H9 (cell line): ENCODE measurements around the gene FCGBP. TPM values are rescaled to one million over a fixed set of nuclear protein-coding genes. Genes with fewer than 3 reads are reported as not detected.

Source experiments
- DNase-seq: peaks from one replicate; pipeline ENCODE4 v3.0.0-alpha.2; 2017
- H2AFZ ChIP-seq: one replicate; pipeline ENCODE4 v1.6.1; 2013; ENCODE audit warnings: mild to moderate bottlenecking, low read length, control low read depth, moderate library complexity
- H2AK5ac ChIP-seq: 2 replicates; pipeline ENCODE4 v1.6.1; 2013; ENCODE audit warnings: low read length, control low read depth, mixed read lengths; ENCODE audit not compliant: insufficient read length
- H2BK120ac ChIP-seq: one replicate; pipeline ENCODE4 v1.6.1; 2013; ENCODE audit warnings: low read depth, mild to moderate bottlenecking, low read length, control low read depth, inconsistent platforms; ENCODE audit not compliant: poor library complexity, severe bottlenecking
- H2BK12ac ChIP-seq: 2 replicates; pipeline ENCODE4 v1.6.1; 2013; ENCODE audit warnings: low read length, control low read depth, mixed read lengths, low read depth; ENCODE audit not compliant: insufficient read length
- H2BK15ac ChIP-seq: 2 replicates; pipeline ENCODE4 v1.6.1; 2013; ENCODE audit warnings: low read depth, low read length, control low read depth
- H2BK20ac ChIP-seq: one replicate; pipeline ENCODE4 v1.6.1; 2013; ENCODE audit warnings: low read depth, mild to moderate bottlenecking, low read length, control low read depth, inconsistent platforms; ENCODE audit not compliant: poor library complexity, severe bottlenecking
- H2BK5ac ChIP-seq: 2 replicates; pipeline ENCODE4 v1.6.1; 2013; ENCODE audit warnings: low read length, control low read depth, mixed read lengths; ENCODE audit not compliant: insufficient read length
- H3K14ac ChIP-seq: 2 replicates; pipeline ENCODE4 v1.6.1; 2013; ENCODE audit warnings: low read length, control low read depth; ENCODE audit not compliant: insufficient read depth
- H3K18ac ChIP-seq: 2 replicates; pipeline ENCODE4 v1.6.1; 2013; ENCODE audit warnings: low read depth, mild to moderate bottlenecking, mixed read lengths, low read length, control low read depth; ENCODE audit not compliant: insufficient read length
- H3K23ac ChIP-seq: 2 replicates; pipeline ENCODE4 v1.6.1; 2013; ENCODE audit warnings: low read length, control low read depth, mixed read lengths, low read depth; ENCODE audit not compliant: insufficient read length
- H3K23me2 ChIP-seq: 2 replicates; pipeline ENCODE4 v1.6.1; 2013; ENCODE audit warnings: low read depth, mild to moderate bottlenecking, mixed read lengths, low read length, control low read depth; ENCODE audit not compliant: insufficient read length, poor library complexity, severe bottlenecking
- H3K27ac ChIP-seq: 2 replicates; pipeline ENCODE4 v1.5.1; 2013; ENCODE audit warnings: low read length, control low read depth, mixed read lengths, low read depth; ENCODE audit not compliant: insufficient read length
- H3K27me3 ChIP-seq: 2 replicates; pipeline ENCODE4 v1.6.1; 2013; ENCODE audit warnings: low read length, control low read depth, inconsistent platforms; ENCODE audit not compliant: insufficient read depth
- H3K4ac ChIP-seq: 2 replicates; pipeline ENCODE4 v1.6.1; 2013; ENCODE audit warnings: low read depth, mild to moderate bottlenecking, control low read depth, inconsistent platforms, low read length, moderate library complexity
- H3K4me1 ChIP-seq: 2 replicates; pipeline ENCODE4 v1.6.1; 2013; ENCODE audit warnings: low read length, control low read depth, inconsistent platforms; ENCODE audit not compliant: insufficient read depth
- H3K4me2 ChIP-seq: 2 replicates; pipeline ENCODE4 v1.6.1; 2013; ENCODE audit warnings: low read length, control low read depth, mixed read lengths; ENCODE audit not compliant: insufficient read length, insufficient read depth
- H3K56ac ChIP-seq: 2 replicates; pipeline ENCODE4 v1.6.1; 2013; ENCODE audit warnings: low read depth, mild to moderate bottlenecking, mixed read lengths, low read length, control low read depth; ENCODE audit not compliant: insufficient read length
- H3K79me1 ChIP-seq: 2 replicates; pipeline ENCODE4 v1.6.1; 2013; ENCODE audit warnings: low read depth, mild to moderate bottlenecking, moderate library complexity, low read length, control low read depth, inconsistent platforms; ENCODE audit not compliant: insufficient read depth, poor library complexity, severe bottlenecking
- H3K79me2 ChIP-seq: 2 replicates; pipeline ENCODE4 v1.6.1; 2013; ENCODE audit warnings: low read length, control low read depth, inconsistent platforms; ENCODE audit not compliant: insufficient read depth
- H3K9ac ChIP-seq: 2 replicates; pipeline ENCODE4 v1.6.1; 2013; ENCODE audit warnings: low read length, control low read depth, mixed read lengths; ENCODE audit not compliant: insufficient read length; ENCODE audit errors: extremely low read depth
- H3K9me3 ChIP-seq: one replicate; pipeline ENCODE4 v1.6.1; 2013; ENCODE audit warnings: low read depth, low read length, inconsistent platforms; ENCODE audit not compliant: control insufficient read depth
- H3T11ph ChIP-seq: one replicate; pipeline ENCODE4 v1.6.1; 2013; ENCODE audit warnings: mild to moderate bottlenecking, low read length, control low read depth, inconsistent platforms
- H4K20me1 ChIP-seq: one replicate; pipeline ENCODE4 v1.6.1; 2013; ENCODE audit not compliant: control insufficient read depth, insufficient read length, insufficient read depth
- H4K5ac ChIP-seq: 2 replicates; pipeline ENCODE4 v1.6.1; 2013; ENCODE audit warnings: low read depth, mild to moderate bottlenecking, mixed read lengths, low read length, control low read depth; ENCODE audit not compliant: insufficient read length
- H4K8ac ChIP-seq: replicated peaks from 2 replicates; pipeline ENCODE4 v1.6.1; 2013; ENCODE audit warnings: low read length, control low read depth, mixed read lengths, low read depth; ENCODE audit not compliant: insufficient read length
- H4K91ac ChIP-seq: 2 replicates; pipeline ENCODE4 v1.6.1; 2013; ENCODE audit warnings: low read depth, mild to moderate bottlenecking, moderate library complexity, mixed read lengths, low read length, control low read depth; ENCODE audit not compliant: insufficient read length
- H3K27ac Mint-ChIP-seq, 3 experiments: 2 replicates in 2 of 3; 3 replicates in 1 of 3; pipeline ENCODE4 v1.8.0; 2020 to 2021; ENCODE audit warnings: mixed read lengths in 3 of 3, mild to moderate bottlenecking in 1 of 3, moderate library complexity in 1 of 3
- H3K27me3 Mint-ChIP-seq: 2 replicates; pipeline ENCODE4 v1.8.0; 2021; ENCODE audit warnings: low read depth, mild to moderate bottlenecking, moderate library complexity, mixed read lengths
- H3K36me3 Mint-ChIP-seq, 3 experiments: 2 replicates in 2 of 3; 3 replicates in 1 of 3; pipeline ENCODE4 v1.8.0; 2020 to 2021; ENCODE audit warnings: low read depth in 3 of 3, mixed read lengths in 3 of 3; ENCODE audit not compliant: insufficient read depth in 1 of 3
- H3K4me1 Mint-ChIP-seq, 2 experiments: 2 replicates each; pipeline ENCODE4 v1.8.0; 2020; ENCODE audit warnings: mixed read lengths in 2 of 2
- H3K4me3 Mint-ChIP-seq, 2 experiments: 2 replicates in 1 of 2; 3 replicates in 1 of 2; pipeline ENCODE4 v1.8.0; 2020 to 2021; ENCODE audit warnings: mild to moderate bottlenecking in 2 of 2, mixed read lengths in 2 of 2, moderate library complexity in 1 of 2
- H3K9me3 Mint-ChIP-seq, 2 experiments: 2 replicates in 1 of 2; 3 replicates in 1 of 2; pipeline ENCODE4 v1.8.0; 2020; ENCODE audit warnings: mild to moderate bottlenecking in 2 of 2, mixed read lengths in 2 of 2, moderate library complexity in 1 of 2
- CTCF ChIP-seq: fragments of 200-600 bp; sonication (generic); conservative IDR thresholded peaks from 3 replicates; pipeline ENCODE4 v1.8.0; 2021; ENCODE audit warnings: antibody characterized with exemption, mild to moderate bottlenecking
- WGBS: extraction: QIAGEN DNeasy Blood & Tissue Kit; methylation state at CpG from one replicate; pipeline ENCODE4 v1.1.7; 2013; ENCODE audit warnings: missing lambda C conversion rate, low lambda C conversion rate, mixed read lengths; ENCODE audit not compliant: insufficient read length; ENCODE audit errors: extremely low coverage; 5-methylcytosine and 5-hydroxymethylcytosine counted together
- total RNA-seq: library from RNA; stranded (reverse); gene quantifications from 2 replicates; pipeline ENCODE4 v1.2.1, GENCODE V29; 2021

The FCGBP gene
- total RNA-seq, 1 experiment from 2014 or later = 0.13 TPM

GRCh38 chr19:39946532-39946931 is 12.1 kb upstream of the FCGBP start:
- no peaks in the 10 kb centered on the region for H3K23me2 ChIP-seq
- Mint-ChIP-seq H3K4me1 (peaks cover 8 to 9% of the 10 kb centered on the region in 2 experiments; a peak in 3 of 4 replicates), H3K36me3 (no peaks in the 10 kb centered on the region), H3K9me3 (0 out of 5 replicates have a peak, but pooled peaks cover 0 to 2% of the 10 kb centered on the region in 2 experiments), H3K27ac (no peak overlapping the region), H3K4me3 (no peak overlapping the region), H3K27me3 (no peaks in the 10 kb centered on the region)
- H2BK120ac ChIP-seq = no peak overlapping the region
- no peak overlapping the region for H3K23ac ChIP-seq
- H2BK12ac ChIP-seq = no peak overlapping the region
- H3K79me2 ChIP-seq = no peaks in the 10 kb centered on the region; the same call in 1 of the 2 replicates
- no peak for TF ChIP-seq CTCF
- H3K4me2 ChIP-seq = no peak overlapping the region
- H2BK15ac ChIP-seq = no peak overlapping the region
- no peaks in the 10 kb centered on the region for H3K4me1 ChIP-seq
- no CpG with 5 or more reads among the region's 4 CpGs for WGBS
- H3K14ac ChIP-seq = no peak overlapping the region
- H3K56ac ChIP-seq = no peak overlapping the region
- H2AK5ac ChIP-seq = no peak overlapping the region
- DNase-seq = no peak
- H3T11ph ChIP-seq = no peak overlapping the region
- H3K18ac ChIP-seq = no peak overlapping the region
- no peak overlapping the region for H3K9ac ChIP-seq
- no peak overlapping the region for H3K27ac ChIP-seq
- no peak overlapping the region for H2BK5ac ChIP-seq
- no peak overlapping the region for H4K5ac ChIP-seq
- H2AFZ ChIP-seq = no peak overlapping the region
- H3K9me3 ChIP-seq = no peaks in the 10 kb centered on the region
- no peak overlapping the region for H2BK20ac ChIP-seq
- H3K27me3 ChIP-seq = no peaks in the 10 kb centered on the region
- no peak overlapping the region for H3K4ac ChIP-seq
- H4K91ac ChIP-seq = no peak overlapping the region
- no peak overlapping the region for H4K8ac ChIP-seq
- H3K79me1 ChIP-seq = no peaks in the 10 kb centered on the region
- no peaks in the 10 kb centered on the region for H4K20me1 ChIP-seq
